ENCODE results near the gene ARVCF. TPM values are rescaled to one million over a fixed set of nuclear protein-coding genes. Genes with fewer than 3 reads are reported as not detected.

ARVCF gene
- total and polyA plus RNA-seq, 2 experiments from 2014 or later: 15.6 to 122 TPM

DNA sequence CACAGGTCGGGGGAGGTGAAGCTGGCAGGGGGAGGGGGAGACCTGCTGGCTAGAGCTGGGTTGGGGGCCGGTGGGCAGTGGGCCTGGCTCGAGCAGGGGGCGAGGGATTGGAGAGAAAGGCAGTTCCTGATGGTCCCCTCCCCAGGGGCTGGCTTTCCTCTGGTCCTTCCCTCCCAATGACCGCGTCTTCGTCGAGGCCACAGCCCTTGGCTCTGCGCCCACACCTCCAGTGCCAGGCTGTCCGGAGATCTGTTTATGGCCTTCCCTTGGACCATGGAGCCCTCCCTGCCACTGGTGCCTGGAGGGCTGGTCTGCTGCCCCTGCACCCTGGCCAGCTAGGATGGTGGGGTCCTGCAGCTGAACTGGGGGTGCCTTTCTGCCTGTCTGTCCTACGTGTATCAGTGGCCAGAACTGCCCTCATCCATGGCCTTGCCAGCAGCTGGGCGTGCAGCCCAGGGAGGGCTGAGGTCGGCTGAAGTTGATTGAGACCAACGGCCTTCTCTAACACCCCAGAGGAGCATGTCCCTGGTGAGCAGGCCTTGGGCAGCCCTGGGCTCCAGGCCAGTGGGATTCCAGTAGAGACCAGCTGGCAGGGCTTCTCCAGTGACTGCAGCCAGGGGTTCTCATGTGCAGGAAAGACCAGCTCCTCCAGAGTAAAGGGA is 16.6 kb upstream of the ARVCF start:
- Mint-ChIP-seq H3K4me3 (no peak overlapping the region), H3K27me3 (ENCODE audit: insufficient read depth, low read depth, poor library complexity) (peaks cover 13% of the 10 kb centered on the region), H3K27ac (no peak overlapping the region), H3K9me3 (no peaks in the 10 kb centered on the region), H3K4me1 (no peaks in the 10 kb centered on the region), H3K36me3 (ENCODE audit: low read depth) (no peaks in the 10 kb centered on the region; the same call in 2 of the 3 replicates)
- ATAC-seq (no peak), DNase-seq (ENCODE audit: low spot score) (no peak)
- no peaks in the 10 kb centered on the region; the same call in 1 of the 2 replicates for H4K20me1 ChIP-seq (replicated peaks; ENCODE audit: insufficient read depth)
- no peak overlapping the region for H3K27ac ChIP-seq (ENCODE audit: low read depth)
- H3K36me3 ChIP-seq (ENCODE audit: insufficient read depth): no peaks in the 10 kb centered on the region
- H3K4me1 ChIP-seq (ENCODE audit: insufficient read depth): no peaks in the 10 kb centered on the region
- no peak overlapping the region for H3K4me2 ChIP-seq
- TF ChIP-seq NANOG (IDR thresholded peaks at IDR 0.05; ENCODE audit: borderline replicate concordance) (no peak), ZNF114 (CRISPR knock-in tag; IDR thresholded peaks at IDR 0.05) (no peak), EZH2phosphoT487 (IDR thresholded peaks at IDR 0.05; ENCODE audit: unreplicated experiment) (no peak), STAT1 (IDR thresholded peaks at IDR 0.05; ENCODE audit: unreplicated experiment) (no peak), EZH2 (IDR thresholded peaks at IDR 0.05; ENCODE audit: low read depth, unreplicated experiment) (no peak), JUNB (IDR thresholded peaks at IDR 0.05; ENCODE audit: unreplicated experiment) (no peak), ETS1 (IDR thresholded peaks at IDR 0.05) (no peak), POLR2AphosphoS5 (IDR thresholded peaks at IDR 0.05; ENCODE audit: low read depth) (no peak), ZNF331 (CRISPR knock-in tag; IDR thresholded peaks at IDR 0.05; ENCODE audit: low read depth) (no peak), CREB1 (CRISPR knock-in tag; IDR thresholded peaks at IDR 0.05; ENCODE audit: low read depth) (no peak)
- TF ChIP-seq, protein P1, sequence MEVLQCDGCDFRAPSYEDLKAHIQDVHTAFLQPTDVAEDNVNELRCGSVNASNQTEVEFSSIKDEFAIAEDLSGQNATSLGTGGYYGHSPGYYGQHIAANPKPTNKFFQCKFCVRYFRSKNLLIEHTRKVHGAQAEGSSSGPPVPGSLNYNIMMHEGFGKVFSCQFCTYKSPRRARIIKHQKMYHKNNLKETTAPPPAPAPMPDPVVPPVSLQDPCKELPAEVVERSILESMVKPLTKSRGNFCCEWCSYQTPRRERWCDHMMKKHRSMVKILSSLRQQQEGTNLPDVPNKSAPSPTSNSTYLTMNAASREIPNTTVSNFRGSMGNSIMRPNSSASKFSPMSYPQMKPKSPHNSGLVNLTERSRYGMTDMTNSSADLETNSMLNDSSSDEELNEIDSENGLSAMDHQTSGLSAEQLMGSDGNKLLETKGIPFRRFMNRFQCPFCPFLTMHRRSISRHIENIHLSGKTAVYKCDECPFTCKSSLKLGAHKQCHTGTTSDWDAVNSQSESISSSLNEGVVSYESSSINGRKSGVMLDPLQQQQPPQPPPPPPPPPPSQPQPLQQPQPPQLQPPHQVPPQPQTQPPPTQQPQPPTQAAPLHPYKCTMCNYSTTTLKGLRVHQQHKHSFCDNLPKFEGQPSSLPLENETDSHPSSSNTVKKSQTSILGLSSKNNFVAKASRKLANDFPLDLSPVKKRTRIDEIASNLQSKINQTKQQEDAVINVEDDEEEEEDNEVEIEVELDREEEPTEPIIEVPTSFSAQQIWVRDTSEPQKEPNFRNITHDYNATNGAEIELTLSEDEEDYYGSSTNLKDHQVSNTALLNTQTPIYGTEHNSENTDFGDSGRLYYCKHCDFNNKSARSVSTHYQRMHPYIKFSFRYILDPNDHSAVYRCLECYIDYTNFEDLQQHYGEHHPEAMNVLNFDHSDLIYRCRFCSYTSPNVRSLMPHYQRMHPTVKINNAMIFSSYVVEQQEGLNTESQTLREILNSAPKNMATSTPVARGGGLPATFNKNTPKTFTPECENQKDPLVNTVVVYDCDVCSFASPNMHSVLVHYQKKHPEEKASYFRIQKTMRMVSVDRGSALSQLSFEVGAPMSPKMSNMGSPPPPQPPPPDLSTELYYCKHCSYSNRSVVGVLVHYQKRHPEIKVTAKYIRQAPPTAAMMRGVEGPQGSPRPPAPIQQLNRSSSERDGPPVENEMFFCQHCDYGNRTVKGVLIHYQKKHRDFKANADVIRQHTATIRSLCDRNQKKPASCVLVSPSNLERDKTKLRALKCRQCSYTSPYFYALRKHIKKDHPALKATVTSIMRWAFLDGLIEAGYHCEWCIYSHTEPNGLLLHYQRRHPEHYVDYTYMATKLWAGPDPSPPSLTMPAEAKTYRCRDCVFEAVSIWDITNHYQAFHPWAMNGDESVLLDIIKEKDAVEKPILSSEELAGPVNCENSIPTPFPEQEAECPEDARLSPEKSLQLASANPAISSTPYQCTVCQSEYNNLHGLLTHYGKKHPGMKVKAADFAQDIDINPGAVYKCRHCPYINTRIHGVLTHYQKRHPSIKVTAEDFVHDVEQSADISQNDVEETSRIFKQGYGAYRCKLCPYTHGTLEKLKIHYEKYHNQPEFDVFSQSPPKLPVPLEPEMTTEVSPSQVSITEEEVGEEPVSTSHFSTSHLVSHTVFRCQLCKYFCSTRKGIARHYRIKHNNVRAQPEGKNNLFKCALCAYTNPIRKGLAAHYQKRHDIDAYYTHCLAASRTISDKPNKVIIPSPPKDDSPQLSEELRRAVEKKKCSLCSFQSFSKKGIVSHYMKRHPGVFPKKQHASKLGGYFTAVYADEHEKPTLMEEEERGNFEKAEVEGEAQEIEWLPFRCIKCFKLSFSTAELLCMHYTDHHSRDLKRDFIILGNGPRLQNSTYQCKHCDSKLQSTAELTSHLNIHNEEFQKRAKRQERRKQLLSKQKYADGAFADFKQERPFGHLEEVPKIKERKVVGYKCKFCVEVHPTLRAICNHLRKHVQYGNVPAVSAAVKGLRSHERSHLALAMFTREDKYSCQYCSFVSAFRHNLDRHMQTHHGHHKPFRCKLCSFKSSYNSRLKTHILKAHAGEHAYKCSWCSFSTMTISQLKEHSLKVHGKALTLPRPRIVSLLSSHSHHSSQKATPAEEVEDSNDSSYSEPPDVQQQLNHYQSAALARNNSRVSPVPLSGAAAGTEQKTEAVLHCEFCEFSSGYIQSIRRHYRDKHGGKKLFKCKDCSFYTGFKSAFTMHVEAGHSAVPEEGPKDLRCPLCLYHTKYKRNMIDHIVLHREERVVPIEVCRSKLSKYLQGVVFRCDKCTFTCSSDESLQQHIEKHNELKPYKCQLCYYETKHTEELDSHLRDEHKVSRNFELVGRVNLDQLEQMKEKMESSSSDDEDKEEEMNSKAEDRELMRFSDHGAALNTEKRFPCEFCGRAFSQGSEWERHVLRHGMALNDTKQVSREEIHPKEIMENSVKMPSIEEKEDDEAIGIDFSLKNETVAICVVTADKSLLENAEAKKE (CRISPR knock-in tag; IDR thresholded peaks at IDR 0.05): no peak
- TF ChIP-seq, protein P2, sequence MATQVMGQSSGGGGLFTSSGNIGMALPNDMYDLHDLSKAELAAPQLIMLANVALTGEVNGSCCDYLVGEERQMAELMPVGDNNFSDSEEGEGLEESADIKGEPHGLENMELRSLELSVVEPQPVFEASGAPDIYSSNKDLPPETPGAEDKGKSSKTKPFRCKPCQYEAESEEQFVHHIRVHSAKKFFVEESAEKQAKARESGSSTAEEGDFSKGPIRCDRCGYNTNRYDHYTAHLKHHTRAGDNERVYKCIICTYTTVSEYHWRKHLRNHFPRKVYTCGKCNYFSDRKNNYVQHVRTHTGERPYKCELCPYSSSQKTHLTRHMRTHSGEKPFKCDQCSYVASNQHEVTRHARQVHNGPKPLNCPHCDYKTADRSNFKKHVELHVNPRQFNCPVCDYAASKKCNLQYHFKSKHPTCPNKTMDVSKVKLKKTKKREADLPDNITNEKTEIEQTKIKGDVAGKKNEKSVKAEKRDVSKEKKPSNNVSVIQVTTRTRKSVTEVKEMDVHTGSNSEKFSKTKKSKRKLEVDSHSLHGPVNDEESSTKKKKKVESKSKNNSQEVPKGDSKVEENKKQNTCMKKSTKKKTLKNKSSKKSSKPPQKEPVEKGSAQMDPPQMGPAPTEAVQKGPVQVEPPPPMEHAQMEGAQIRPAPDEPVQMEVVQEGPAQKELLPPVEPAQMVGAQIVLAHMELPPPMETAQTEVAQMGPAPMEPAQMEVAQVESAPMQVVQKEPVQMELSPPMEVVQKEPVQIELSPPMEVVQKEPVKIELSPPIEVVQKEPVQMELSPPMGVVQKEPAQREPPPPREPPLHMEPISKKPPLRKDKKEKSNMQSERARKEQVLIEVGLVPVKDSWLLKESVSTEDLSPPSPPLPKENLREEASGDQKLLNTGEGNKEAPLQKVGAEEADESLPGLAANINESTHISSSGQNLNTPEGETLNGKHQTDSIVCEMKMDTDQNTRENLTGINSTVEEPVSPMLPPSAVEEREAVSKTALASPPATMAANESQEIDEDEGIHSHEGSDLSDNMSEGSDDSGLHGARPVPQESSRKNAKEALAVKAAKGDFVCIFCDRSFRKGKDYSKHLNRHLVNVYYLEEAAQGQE (IDR thresholded peaks at IDR 0.05; ENCODE audit: unreplicated experiment): no peak
- TF ChIP-seq, protein P3, sequence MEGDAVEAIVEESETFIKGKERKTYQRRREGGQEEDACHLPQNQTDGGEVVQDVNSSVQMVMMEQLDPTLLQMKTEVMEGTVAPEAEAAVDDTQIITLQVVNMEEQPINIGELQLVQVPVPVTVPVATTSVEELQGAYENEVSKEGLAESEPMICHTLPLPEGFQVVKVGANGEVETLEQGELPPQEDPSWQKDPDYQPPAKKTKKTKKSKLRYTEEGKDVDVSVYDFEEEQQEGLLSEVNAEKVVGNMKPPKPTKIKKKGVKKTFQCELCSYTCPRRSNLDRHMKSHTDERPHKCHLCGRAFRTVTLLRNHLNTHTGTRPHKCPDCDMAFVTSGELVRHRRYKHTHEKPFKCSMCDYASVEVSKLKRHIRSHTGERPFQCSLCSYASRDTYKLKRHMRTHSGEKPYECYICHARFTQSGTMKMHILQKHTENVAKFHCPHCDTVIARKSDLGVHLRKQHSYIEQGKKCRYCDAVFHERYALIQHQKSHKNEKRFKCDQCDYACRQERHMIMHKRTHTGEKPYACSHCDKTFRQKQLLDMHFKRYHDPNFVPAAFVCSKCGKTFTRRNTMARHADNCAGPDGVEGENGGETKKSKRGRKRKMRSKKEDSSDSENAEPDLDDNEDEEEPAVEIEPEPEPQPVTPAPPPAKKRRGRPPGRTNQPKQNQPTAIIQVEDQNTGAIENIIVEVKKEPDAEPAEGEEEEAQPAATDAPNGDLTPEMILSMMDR (conservative IDR thresholded peaks at IDR 0.05; ENCODE audit: low read depth in 2 of 2): no peak
- H3K27me3 ChIP-seq (ENCODE audit: insufficient read depth): no peaks in the 10 kb centered on the region
- no peaks in the 10 kb centered on the region for H3K9me2 ChIP-seq (ENCODE audit: insufficient read depth)
- no peak overlapping the region for H3K4me3 ChIP-seq
- H3K79me2 ChIP-seq (replicated peaks; ENCODE audit: insufficient read depth): no peaks in the 10 kb centered on the region
- H3F3A ChIP-seq (replicated peaks; ENCODE audit: low read depth): no peaks in the 10 kb centered on the region
- H2AFZ ChIP-seq: no peak overlapping the region
